ENCODE measurements around the gene SKIC3. TPM values are rescaled to one million over a fixed set of nuclear protein-coding genes. Genes with fewer than 3 reads are reported as not detected.

SKIC3 gene
- total and polyA plus RNA-seq, 2 experiments from 2014 or later: 75.1 to 111 TPM

- Mint-ChIP-seq H3K4me1 (peaks cover 2% of the 10 kb centered on the region; the same call in 1 of the 3 replicates), H3K9me3 (no peaks in the 10 kb centered on the region), H3K27ac (no peak overlapping the region), H3K27me3 (ENCODE audit: insufficient read depth, low read depth, poor library complexity) (no peaks in the 10 kb centered on the region), H3K36me3 (ENCODE audit: low read depth) (no peaks in the 10 kb centered on the region), H3K4me3 (no peak overlapping the region)
- TF ChIP-seq EZH2phosphoT487 (IDR thresholded peaks at IDR 0.05; ENCODE audit: unreplicated experiment) (no peak), ETS1 (IDR thresholded peaks at IDR 0.05) (no peak), STAT1 (IDR thresholded peaks at IDR 0.05; ENCODE audit: unreplicated experiment) (no peak), REST (IDR thresholded peaks at IDR 0.05; ENCODE audit: unreplicated experiment) (no peak), CREB1 (CRISPR knock-in tag; IDR thresholded peaks at IDR 0.05; ENCODE audit: low read depth) (no peak), POLR2AphosphoS5 (IDR thresholded peaks at IDR 0.05; ENCODE audit: low read depth) (no peak), EZH2 (IDR thresholded peaks at IDR 0.05; ENCODE audit: low read depth, unreplicated experiment) (no peak), JUNB (IDR thresholded peaks at IDR 0.05; ENCODE audit: unreplicated experiment) (no peak), ZNF114 (CRISPR knock-in tag; IDR thresholded peaks at IDR 0.05) (no peak), CTCF (conservative IDR thresholded peaks at IDR 0.05; ENCODE audit: low read depth in 2 of 2) (no peak), ZNF331 (CRISPR knock-in tag; IDR thresholded peaks at IDR 0.05; ENCODE audit: low read depth) (no peak), ZNF462 (CRISPR knock-in tag; IDR thresholded peaks at IDR 0.05) (no peak), NANOG (IDR thresholded peaks at IDR 0.05; ENCODE audit: borderline replicate concordance) (no peak)
- Histone ChIP-seq H3K79me2 (replicated peaks; ENCODE audit: insufficient read depth) (no peaks in the 10 kb centered on the region), H3K4me1 (ENCODE audit: insufficient read depth) (no peaks in the 10 kb centered on the region), H3F3A (replicated peaks; ENCODE audit: low read depth) (no peaks in the 10 kb centered on the region), H3K36me3 (ENCODE audit: insufficient read depth) (no peaks in the 10 kb centered on the region), H2AFZ (no peak overlapping the region), H3K27me3 (ENCODE audit: insufficient read depth) (no peaks in the 10 kb centered on the region), H4K20me1 (replicated peaks; ENCODE audit: insufficient read depth) (no peaks in the 10 kb centered on the region), H3K4me2 (no peak overlapping the region), H3K4me3 (no peak overlapping the region), H3K27ac (ENCODE audit: low read depth) (no peak overlapping the region), H3K9me2 (ENCODE audit: insufficient read depth) (no peaks in the 10 kb centered on the region)
- ATAC-seq: no peak
- DNase-seq (ENCODE audit: low spot score): no peak
These were observed 10.6 kb upstream of the SKIC3 start for GRCh38 chr5:95565280-95565920.

Data from GM23338 (cell line).